Neutrophil (primary cell): ENCODE results near the gene KRTAP21-1.

Source experiments
- H3K27ac ChIP-seq: fragments of 200-600 bp; sonication (generic); 2 replicates; pipeline ENCODE4 v1.5.1; 2016; ENCODE audit warnings: mild to moderate bottlenecking, moderate library complexity
- H3K27me3 ChIP-seq: fragments of 200-600 bp; sonication (generic); 2 replicates; pipeline ENCODE4 v1.6.0; 2016; ENCODE audit warnings: mild to moderate bottlenecking
- H3K36me3 ChIP-seq: fragments of 200-600 bp; sonication (generic); 2 replicates; pipeline ENCODE4 v1.5.1; 2017
- H3K4me1 ChIP-seq, 2 experiments: fragments of 200-600 bp in 1 of 2; sonication (generic) in 1 of 2; 1 replicate in 1 of 2; 2 replicates in 1 of 2; pipeline versions ENCODE4 v1.5.1 to v1.6.1; 2013 to 2016; ENCODE audit warnings: low read depth in 1 of 2, low read length in 1 of 2, mild to moderate bottlenecking in 1 of 2, moderate library complexity in 1 of 2; ENCODE audit not compliant: control insufficient read depth in 1 of 2, insufficient read depth in 1 of 2
- H3K4me3 ChIP-seq, 2 experiments: fragments of 200-600 bp in 1 of 2; sonication (generic) in 1 of 2; 1 replicate in 1 of 2; 2 replicates in 1 of 2; pipeline ENCODE4 v1.5.1; 2013 to 2016; ENCODE audit warnings: low read depth in 1 of 2, low read length in 1 of 2, mild to moderate bottlenecking in 1 of 2, moderate library complexity in 1 of 2
- H3K9me3 ChIP-seq: fragments of 200-600 bp; sonication (generic); 2 replicates; pipeline ENCODE4 v1.5.1; 2016
- TF ChIP-seq, protein P1 (sequence below): fragments of 200-600 bp; sonication (generic); IDR thresholded peaks from 2 replicates; pipeline ENCODE4 v1.5.1; 2016; ENCODE audit warnings: antibody characterized with exemption

KRTAP21-1 gene

DNA sequence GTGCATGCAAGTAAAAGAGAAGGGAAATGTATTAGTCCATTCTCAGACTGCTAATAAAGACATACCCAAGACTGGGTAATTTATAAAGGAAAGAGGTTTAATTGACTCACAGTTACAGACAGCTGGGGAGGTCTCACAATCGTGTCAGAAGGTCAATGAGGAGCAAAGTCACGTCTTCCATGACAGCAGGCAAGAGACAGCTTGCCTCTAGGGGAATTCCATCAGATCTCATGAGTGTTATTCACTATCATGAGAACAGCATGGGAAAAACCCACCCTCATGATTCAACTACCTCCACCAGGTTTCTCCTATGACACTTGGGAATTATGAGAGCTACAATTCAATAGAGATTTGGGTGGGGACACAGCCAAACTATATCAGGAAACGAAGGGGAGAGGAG, 44.7 kb downstream of the KRTAP21-1 start:
- TF ChIP-seq, protein P1, sequence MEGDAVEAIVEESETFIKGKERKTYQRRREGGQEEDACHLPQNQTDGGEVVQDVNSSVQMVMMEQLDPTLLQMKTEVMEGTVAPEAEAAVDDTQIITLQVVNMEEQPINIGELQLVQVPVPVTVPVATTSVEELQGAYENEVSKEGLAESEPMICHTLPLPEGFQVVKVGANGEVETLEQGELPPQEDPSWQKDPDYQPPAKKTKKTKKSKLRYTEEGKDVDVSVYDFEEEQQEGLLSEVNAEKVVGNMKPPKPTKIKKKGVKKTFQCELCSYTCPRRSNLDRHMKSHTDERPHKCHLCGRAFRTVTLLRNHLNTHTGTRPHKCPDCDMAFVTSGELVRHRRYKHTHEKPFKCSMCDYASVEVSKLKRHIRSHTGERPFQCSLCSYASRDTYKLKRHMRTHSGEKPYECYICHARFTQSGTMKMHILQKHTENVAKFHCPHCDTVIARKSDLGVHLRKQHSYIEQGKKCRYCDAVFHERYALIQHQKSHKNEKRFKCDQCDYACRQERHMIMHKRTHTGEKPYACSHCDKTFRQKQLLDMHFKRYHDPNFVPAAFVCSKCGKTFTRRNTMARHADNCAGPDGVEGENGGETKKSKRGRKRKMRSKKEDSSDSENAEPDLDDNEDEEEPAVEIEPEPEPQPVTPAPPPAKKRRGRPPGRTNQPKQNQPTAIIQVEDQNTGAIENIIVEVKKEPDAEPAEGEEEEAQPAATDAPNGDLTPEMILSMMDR = no peak
- no peaks in the 10 kb centered on the region for H3K36me3 ChIP-seq
- no peaks in the 10 kb centered on the region for H3K9me3 ChIP-seq
- H3K27me3 ChIP-seq = no peaks in the 10 kb centered on the region
- H3K4me1 ChIP-seq = no peaks in the 10 kb centered on the region
- H3K27ac ChIP-seq = no peak overlapping the region
- no peak overlapping the region for H3K4me3 ChIP-seq

DNA sequence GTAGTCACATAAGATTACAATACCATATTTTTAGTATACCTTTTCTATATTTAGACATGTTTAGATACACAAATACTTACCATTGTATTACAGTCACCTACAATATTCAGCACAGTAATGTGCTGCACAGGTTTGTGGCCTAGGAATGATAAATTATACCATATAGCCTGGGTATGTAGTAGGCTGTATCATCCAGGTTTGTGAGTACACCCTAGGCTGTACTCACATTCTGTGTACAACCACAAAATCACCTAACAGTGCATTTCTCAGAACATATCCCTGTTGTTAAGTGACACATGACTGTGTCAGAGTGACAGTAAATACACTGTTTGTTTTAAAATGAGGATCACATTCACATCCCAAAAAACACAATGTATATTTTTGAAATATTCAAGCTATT, 47.8 kb downstream of the KRTAP21-1 start:
- Histone ChIP-seq H3K4me1 (no peaks in the 10 kb centered on the region), H3K27me3 (no peaks in the 10 kb centered on the region), H3K9me3 (no peaks in the 10 kb centered on the region), H3K4me3 (no peak overlapping the region), H3K27ac (no peak overlapping the region), H3K36me3 (no peaks in the 10 kb centered on the region)
- TF ChIP-seq, protein P1 = no peak
